Measurements from ENCODE around the gene AFMID. TPM values are rescaled to one million over a fixed set of nuclear protein-coding genes. Genes with fewer than 3 reads are reported as not detected.

The AFMID gene
- total and polyA plus RNA-seq, 2 donors (not counting 3 experiments of a cell fraction or from before 2014, with no cell fraction given): 33.5 to 42.9 TPM

DNA sequence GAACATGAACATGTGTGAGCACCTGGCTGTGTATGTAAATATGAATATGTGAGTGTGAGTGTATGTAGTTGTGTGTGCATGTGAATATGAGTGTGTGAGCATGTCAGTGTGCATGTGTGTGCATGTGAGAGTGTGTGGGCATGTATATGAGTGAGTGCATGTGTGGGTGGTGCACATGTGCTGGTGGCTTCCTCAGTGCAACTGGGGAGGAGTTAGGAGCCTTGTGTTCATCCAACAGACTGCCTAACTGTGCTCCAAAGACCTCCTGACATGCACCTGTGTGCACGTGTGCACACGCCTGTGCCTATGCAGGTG, 45.7 kb downstream of the AFMID start:
- dilution Hi-C loops (cut with MboI; ENCODE audit: extremely low pct_ligation_motif_present, low sequenced_read_pairs): no loop called here

More for the DNA sequence above, 45.7 kb downstream of the AFMID start:
- no TSS peak for BruUV-seq (replicated peaks)
- H3K4me1 ChIP-seq (ENCODE audit: control insufficient read depth, extremely low read depth, insufficient read depth, low read length): peaks cover 3% of the 10 kb centered on the region
- H3K36me3 ChIP-seq (ENCODE audit: control insufficient read depth in 2 of 2, extremely low read depth in 1 of 2, insufficient read depth in 2 of 2, low read length in 2 of 2): no peaks in the 10 kb centered on the region
- intact Hi-C loops (cut with micrococcal nuclease): no loop called here
- ChIA-PET POLR2A (no interaction called here), CTCF (interaction anchor here (1.5 kb wide), 1 partner anchor 18 kb away, joined by 13 read pairs; no protein-coding TSS in a partner anchor)
- H3K79me2 ChIP-seq (ENCODE audit: control insufficient read depth, insufficient read depth, low read length): no peaks in the 10 kb centered on the region
- H2AFZ ChIP-seq (ENCODE audit: low read depth, low read length): no peak overlapping the region
- H3K9me3 ChIP-seq (replicated peaks; ENCODE audit: control insufficient read depth, insufficient read depth, low read length): no peaks in the 10 kb centered on the region
- H3K9ac ChIP-seq (replicated peaks; ENCODE audit: extremely low read depth, insufficient read depth, low read length): no peak overlapping the region
- peaks cover 21 to 25% of the 10 kb centered on the region in 2 experiments for H3K27me3 ChIP-seq (ENCODE audit: control insufficient read depth in 2 of 2, insufficient read depth in 2 of 2, low read length in 2 of 2)
- H3K9me1 ChIP-seq (replicated peaks; ENCODE audit: control insufficient read depth, extremely low read depth, insufficient read depth, low read length): no peaks in the 10 kb centered on the region
- H4K20me1 ChIP-seq (replicated peaks; ENCODE audit: control insufficient read depth, extremely low read depth, insufficient read depth, low read length): no peaks in the 10 kb centered on the region
- FAIRE-seq (no peak), DNase-seq (ENCODE audit: low read depth, low spot score) (no peak)
- H3K27ac ChIP-seq (ENCODE audit: insufficient read depth, low read depth, low read length): no peak overlapping the region
- H3K4me3 ChIP-seq (replicated peaks in 1 of 3; ENCODE audit: insufficient read depth in 1 of 3, low read depth in 1 of 3, low read length in 3 of 3): no peak overlapping the region
- H3K4me2 ChIP-seq (ENCODE audit: insufficient read depth, low read length): no peak overlapping the region
- TF ChIP-seq POLR2A (IDR thresholded peaks at IDR 0.05; ENCODE audit: low read depth, low read length) (no peak), MYC (IDR thresholded peaks at IDR 0.05; ENCODE audit: low read depth, low read length) (no peak), POLR2AphosphoS5 (IDR thresholded peaks at IDR 0.05; ENCODE audit: insufficient read depth, low read depth, low read length) (no peak), FOS (IDR thresholded peaks at IDR 0.05; ENCODE audit: borderline replicate concordance, insufficient read depth, low read length) (no peak), JUN (IDR thresholded peaks at IDR 0.05; ENCODE audit: borderline replicate concordance, insufficient read depth, insufficient read length, low read depth) (no peak), EZH2 (IDR thresholded peaks at IDR 0.05; ENCODE audit: borderline replicate concordance, low read depth, low read length, severe bottlenecking) (no peak), GATA2 (IDR thresholded peaks at IDR 0.05; ENCODE audit: insufficient read depth, insufficient read length, low read depth, low read length) (no peak)
- TF ChIP-seq, protein P1, sequence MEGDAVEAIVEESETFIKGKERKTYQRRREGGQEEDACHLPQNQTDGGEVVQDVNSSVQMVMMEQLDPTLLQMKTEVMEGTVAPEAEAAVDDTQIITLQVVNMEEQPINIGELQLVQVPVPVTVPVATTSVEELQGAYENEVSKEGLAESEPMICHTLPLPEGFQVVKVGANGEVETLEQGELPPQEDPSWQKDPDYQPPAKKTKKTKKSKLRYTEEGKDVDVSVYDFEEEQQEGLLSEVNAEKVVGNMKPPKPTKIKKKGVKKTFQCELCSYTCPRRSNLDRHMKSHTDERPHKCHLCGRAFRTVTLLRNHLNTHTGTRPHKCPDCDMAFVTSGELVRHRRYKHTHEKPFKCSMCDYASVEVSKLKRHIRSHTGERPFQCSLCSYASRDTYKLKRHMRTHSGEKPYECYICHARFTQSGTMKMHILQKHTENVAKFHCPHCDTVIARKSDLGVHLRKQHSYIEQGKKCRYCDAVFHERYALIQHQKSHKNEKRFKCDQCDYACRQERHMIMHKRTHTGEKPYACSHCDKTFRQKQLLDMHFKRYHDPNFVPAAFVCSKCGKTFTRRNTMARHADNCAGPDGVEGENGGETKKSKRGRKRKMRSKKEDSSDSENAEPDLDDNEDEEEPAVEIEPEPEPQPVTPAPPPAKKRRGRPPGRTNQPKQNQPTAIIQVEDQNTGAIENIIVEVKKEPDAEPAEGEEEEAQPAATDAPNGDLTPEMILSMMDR (IDR thresholded peaks at IDR 0.05; ENCODE audit: extremely low read depth in 1 of 2, insufficient read depth in 1 of 2, low read depth in 1 of 2, low read length in 2 of 2): no peak
- TF ChIP-seq, protein P2, sequence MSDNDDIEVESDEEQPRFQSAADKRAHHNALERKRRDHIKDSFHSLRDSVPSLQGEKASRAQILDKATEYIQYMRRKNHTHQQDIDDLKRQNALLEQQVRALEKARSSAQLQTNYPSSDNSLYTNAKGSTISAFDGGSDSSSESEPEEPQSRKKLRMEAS (IDR thresholded peaks at IDR 0.05; ENCODE audit: insufficient read depth, insufficient read length): no peak
